NCI-H748 (cell line): ENCODE results near the gene MORC3.

Experiments used
- DNase-seq: peaks from one replicate; lab custom pipeline; 2025; ENCODE audit not compliant: unreplicated experiment; lab: John Stamatoyannopoulos, UW

MORC3 gene

GRCh38 chr21:36419996-36420395 lies 100.0 kb downstream of the MORC3 start:
- DNase-seq, result peak; percentile 73

- no peak for DNase-seq
These were observed 100.8 kb downstream of the MORC3 start for GRCh38 chr21:36420571-36421339.

- peak; percentile 41 for DNase-seq
These were observed 102.5 kb downstream of the MORC3 start for GRCh38 chr21:36422279-36423098.

- DNase-seq, result no peak
These were observed 103.9 kb downstream of the MORC3 start for GRCh38 chr21:36423771-36424433.

- no peak for DNase-seq
These were observed 104.6 kb downstream of the MORC3 start for GRCh38 chr21:36424592-36424991.

GRCh38 chr21:36425286-36425685 lies 105.3 kb downstream of the MORC3 start:
- DNase-seq, result no peak
